GM13976 (cell line): ENCODE results near the gene SLC16A9.

Experiments used
- DNase-seq: peaks from one replicate; pipeline ENCODE4 v3.0.0; 2012; ENCODE audit warnings: low spot score
- in situ Hi-C: fragments of 300-500 bp; cut with MboI; formaldehyde crosslinking; loops from one replicate; pipeline ENCODE4 v1.12.0; 2022; ENCODE audit warnings: low sequenced_read_pairs, mixed read lengths, inconsistent platforms; ENCODE audit not compliant: unreplicated experiment
- TF ChIP-seq, protein P1 (sequence below): IDR thresholded peaks from 2 replicates; pipeline ENCODE4 v1.5.1; 2012; ENCODE audit warnings: borderline replicate concordance, mild to moderate bottlenecking; ENCODE audit not compliant: insufficient read depth; ENCODE audit errors: extremely low read depth, missing control alignments, control extremely low read depth

The SLC16A9 gene

GRCh38 chr10:59702347-59702746 lies 7.3 kb downstream of the SLC16A9 start:
- TF ChIP-seq, protein P1, sequence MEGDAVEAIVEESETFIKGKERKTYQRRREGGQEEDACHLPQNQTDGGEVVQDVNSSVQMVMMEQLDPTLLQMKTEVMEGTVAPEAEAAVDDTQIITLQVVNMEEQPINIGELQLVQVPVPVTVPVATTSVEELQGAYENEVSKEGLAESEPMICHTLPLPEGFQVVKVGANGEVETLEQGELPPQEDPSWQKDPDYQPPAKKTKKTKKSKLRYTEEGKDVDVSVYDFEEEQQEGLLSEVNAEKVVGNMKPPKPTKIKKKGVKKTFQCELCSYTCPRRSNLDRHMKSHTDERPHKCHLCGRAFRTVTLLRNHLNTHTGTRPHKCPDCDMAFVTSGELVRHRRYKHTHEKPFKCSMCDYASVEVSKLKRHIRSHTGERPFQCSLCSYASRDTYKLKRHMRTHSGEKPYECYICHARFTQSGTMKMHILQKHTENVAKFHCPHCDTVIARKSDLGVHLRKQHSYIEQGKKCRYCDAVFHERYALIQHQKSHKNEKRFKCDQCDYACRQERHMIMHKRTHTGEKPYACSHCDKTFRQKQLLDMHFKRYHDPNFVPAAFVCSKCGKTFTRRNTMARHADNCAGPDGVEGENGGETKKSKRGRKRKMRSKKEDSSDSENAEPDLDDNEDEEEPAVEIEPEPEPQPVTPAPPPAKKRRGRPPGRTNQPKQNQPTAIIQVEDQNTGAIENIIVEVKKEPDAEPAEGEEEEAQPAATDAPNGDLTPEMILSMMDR = no peak
- in situ Hi-C loops = no loop called here
- no peak for DNase-seq

DNA sequence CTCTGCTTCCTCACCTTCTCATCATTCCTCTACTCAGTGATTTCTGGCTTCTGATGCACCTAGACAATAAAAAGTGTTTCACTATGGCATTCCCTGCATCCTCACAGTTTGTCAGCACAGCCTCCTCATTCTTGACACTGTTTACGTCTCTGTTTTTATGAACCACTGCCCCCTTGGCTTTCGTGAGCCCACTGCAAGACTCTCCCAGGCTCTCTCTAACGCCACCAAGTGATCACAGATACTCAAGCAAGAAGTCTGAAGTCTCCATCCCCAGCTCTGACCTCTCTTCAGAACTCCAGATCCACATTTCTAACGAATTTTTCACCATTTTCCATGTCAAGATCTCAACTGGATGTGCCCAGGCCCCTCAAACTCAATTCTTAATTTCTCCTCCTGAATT lies 8.9 kb downstream of the SLC16A9 start:
- in situ Hi-C loops = no loop called here
- TF ChIP-seq, protein P1 = no peak
- DNase-seq = no peak

DNA sequence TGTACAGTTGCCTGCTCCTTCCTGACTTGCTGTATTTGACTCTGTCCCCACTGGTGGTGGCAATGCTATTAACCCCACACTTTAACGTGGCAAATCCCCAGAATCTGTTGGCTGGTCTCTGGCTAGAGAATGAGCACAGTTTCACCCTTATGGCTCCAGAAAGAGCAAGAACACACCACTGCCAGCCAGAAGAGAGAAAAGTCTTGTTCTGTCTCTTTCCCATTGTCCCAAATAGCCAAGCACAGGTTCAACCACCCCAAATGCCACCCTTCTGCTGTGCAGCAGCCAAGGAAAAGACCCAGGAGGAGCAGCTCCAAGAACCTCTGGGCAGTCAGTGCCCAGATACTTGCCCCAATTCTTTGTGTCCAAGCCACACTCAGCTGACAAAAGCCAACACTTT lies 11.3 kb downstream of the SLC16A9 start:
- no peak for DNase-seq
- in situ Hi-C loops = no loop called here
- TF ChIP-seq, protein P1 = no peak

DNA sequence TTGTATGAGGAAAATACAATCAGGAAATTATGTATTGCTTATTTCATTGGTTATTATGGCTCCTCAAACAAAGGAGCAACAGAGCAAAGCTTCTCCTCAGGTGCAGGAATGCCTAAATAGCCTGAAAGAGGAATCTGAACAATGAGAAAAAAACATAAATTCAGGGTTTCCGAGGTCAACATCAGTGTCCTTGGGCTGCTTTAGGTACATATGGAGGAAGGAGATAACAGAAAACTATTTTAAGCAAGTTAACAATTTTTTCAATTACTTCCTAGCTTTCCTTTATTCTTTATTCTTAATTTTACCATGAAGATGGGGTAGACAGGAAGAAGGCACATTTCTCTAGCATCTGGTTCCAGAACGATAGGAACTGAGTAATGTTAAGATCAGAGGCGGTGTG lies 14.0 kb downstream of the SLC16A9 start:
- no peak for DNase-seq
- TF ChIP-seq, protein P1 = no peak
- in situ Hi-C loops = no loop called here

- no peak for DNase-seq
- in situ Hi-C loops = no loop called here
- TF ChIP-seq, protein P1 = no peak
Observed at GRCh38 chr10:59694936-59695335, 14.7 kb downstream of the SLC16A9 start.

GRCh38 chr10:59692113-59692512 lies 17.5 kb downstream of the SLC16A9 start:
- in situ Hi-C loops = no loop called here
- TF ChIP-seq, protein P1 = no peak
- no peak for DNase-seq

DNA sequence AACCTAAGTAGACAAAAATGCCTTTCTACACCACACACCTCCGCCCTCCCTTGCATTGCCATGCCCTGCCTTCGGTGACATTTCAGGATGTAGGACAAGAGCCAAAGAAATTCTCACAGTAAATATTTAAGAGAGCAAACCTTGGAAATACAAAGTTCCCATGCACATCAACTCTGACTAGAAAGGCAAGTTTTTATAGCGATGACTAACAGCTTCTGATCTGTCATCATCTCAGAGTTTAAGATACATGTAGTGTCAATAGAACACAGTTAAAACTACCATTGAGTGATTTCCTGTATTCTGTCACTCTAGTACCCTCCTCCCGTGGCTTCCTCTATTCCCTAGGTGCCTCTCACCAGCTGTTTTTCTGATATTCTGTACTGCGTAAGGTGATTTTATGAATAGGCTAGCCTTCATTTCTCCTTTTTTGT lies 20.7 kb downstream of the SLC16A9 start:
- TF ChIP-seq, protein P1 = no peak
- DNase-seq = no peak
- in situ Hi-C loops = no loop called here
